HG03432 (cell line): ENCODE results near the gene EPO.
"Not testable (repeated sequence)": the region's sequence is repeated elsewhere in the genome, so short reads cannot be mapped to it uniquely, and the experiment has no call there.

Source experiments
- ATAC-seq: cut with Tn5 transposase; IDR thresholded peaks from one replicate; pipeline ENCODE4 v1.9.1; 2021; ENCODE audit warnings: mild to moderate bottlenecking, moderate library complexity; ENCODE audit not compliant: unreplicated experiment

EPO gene

GRCh38 chr7:100731937-100732636 lies 11.8 kb downstream of the EPO start:
- no peak for ATAC-seq

- no peak for ATAC-seq
These were observed 15.5 kb downstream of the EPO start for GRCh38 chr7:100735730-100736129.

- no peak for ATAC-seq
These were observed 16.4 kb downstream of the EPO start for GRCh38 chr7:100736671-100737070.

GRCh38 chr7:100739934-100740333 lies 19.7 kb downstream of the EPO start:
- ATAC-seq: no peak

- no peak for ATAC-seq
These were observed 24.3 kb downstream of the EPO start for GRCh38 chr7:100744605-100745004.

- no peak for ATAC-seq
These were observed 24.9 kb downstream of the EPO start for GRCh38 chr7:100745184-100745583.

GRCh38 chr7:100752994-100753393 lies 32.7 kb downstream of the EPO start:
- no peak for ATAC-seq

GRCh38 chr7:100753750-100754149 lies 33.5 kb downstream of the EPO start:
- ATAC-seq: no peak

- no peak for ATAC-seq
These were observed 39.3 kb downstream of the EPO start for GRCh38 chr7:100759357-100760171.

GRCh38 chr7:100762841-100763240 lies 42.6 kb downstream of the EPO start:
- not testable (repeated sequence) for ATAC-seq

- ATAC-seq: no peak
These were observed 43.4 kb downstream of the EPO start for GRCh38 chr7:100763556-100764140.

- no peak for ATAC-seq
These were observed 44.6 kb downstream of the EPO start for GRCh38 chr7:100764841-100765240.

- ATAC-seq: no peak
These were observed 45.0 kb downstream of the EPO start for GRCh38 chr7:100765250-100765649.

- no peak for ATAC-seq
These were observed 48.5 kb downstream of the EPO start for GRCh38 chr7:100768784-100769183.
